ELF-1 (cell line): ENCODE measurements around the gene ZNF324.
"Not testable (repeated sequence)": the region's sequence is repeated elsewhere in the genome, so short reads cannot be mapped to it uniquely, and the experiment has no call there.

Experiments
- DNase-seq: peaks from one replicate; pipeline ENCODE4 v3.0.0-alpha.2; 2016; ENCODE audit warnings: low read depth, low spot score

ZNF324 gene

DNA sequence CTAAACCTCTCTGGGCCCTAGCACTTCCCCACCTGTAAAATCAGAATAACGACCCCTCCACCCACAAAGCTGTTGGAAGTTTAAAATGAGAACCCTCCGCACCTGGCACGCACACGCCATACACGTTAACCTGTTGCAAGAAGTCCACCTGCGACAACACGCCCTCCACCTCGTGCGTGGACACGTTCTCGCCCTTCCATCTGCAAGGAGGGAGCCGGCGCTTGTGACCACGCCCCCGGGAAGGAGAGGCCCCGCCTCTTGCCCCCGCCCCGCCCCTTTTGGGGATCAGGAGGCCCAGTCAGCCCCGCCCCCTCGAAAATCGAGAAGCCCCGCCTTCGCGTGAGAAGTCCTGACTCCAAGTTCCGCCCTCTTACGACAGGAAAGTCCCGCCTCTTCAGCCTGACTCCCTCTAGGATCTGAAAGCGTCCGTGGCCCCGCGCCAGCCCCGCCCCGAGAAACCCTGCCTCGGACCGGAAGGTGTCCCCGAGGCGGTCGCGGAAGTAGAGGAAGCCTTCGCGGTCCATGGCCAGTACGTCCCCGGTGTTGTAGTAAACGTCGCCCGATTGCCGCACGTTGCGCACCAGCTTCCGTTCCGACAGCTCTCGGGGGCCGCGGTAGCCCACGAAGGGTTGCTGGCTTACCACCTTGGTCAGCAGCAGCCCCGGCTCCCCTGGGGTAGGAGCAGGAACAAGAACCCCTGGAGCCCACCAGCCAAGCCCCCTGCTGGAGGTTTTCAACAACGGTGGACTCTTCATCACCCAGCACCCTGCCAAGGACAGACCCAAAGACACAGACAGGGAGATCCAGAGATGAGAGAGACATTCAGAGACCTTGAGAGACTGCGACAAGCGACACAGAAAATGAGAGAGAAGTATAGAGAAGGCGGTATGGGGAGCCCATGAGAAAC lies 32.4 kb downstream of the ZNF324 start:
- DNase-seq: peak; percentile 99

DNA sequence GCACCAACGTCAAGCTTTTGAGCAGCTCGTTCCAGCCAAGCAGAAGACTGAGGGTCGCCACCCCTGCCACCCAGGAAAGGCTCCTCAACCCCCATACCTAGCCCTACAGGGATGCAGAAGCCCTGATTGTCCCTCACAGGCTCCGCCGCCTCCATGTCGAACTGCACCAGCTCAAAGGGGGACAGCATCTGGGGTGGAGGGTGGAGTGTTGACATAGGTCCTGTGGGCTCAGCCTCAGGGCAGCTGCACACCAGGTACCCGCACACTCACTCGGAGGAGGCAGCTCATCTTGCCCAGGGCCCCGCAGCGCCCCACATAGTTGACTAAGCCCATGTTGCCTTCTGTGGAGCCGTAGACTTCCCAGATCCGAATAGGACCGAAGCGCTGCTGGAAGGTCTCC lies 33.4 kb downstream of the ZNF324 start:
- DNase-seq: no peak

DNA sequence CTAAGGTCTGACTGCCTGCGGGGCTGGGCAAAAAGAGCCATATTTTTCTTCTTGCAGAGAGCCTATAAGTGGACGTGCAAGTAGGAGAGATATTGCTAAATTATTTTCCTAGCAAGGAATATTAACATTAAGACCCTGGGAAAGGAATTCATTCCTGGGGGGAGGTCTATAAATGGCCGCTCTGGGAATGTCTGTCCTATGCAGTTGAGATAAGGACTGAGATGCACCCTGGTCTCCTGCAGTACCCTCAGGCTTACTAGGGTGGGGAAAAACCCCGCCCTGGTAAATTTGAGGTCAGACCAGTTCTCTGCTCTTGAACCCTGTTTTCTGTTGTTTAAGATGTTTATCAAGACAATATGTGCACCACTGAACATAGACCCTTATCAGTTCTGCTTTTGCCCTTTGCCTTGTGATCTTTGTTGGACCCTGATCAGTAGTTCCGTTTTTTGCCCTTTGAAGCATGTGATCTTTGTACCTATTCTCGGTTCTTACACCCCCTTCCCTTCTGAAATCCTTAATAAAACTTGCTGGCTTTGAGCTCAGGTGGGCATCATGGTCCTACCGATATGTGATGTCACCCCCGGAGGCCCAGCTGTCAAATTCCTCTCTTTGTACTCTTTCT lies 40.8 kb downstream of the ZNF324 start:
- DNase-seq: not testable (repeated sequence)

- DNase-seq: no peak
These were observed 42.8 kb downstream of the ZNF324 start for GRCh38 chr19:58509731-58510083.

DNA sequence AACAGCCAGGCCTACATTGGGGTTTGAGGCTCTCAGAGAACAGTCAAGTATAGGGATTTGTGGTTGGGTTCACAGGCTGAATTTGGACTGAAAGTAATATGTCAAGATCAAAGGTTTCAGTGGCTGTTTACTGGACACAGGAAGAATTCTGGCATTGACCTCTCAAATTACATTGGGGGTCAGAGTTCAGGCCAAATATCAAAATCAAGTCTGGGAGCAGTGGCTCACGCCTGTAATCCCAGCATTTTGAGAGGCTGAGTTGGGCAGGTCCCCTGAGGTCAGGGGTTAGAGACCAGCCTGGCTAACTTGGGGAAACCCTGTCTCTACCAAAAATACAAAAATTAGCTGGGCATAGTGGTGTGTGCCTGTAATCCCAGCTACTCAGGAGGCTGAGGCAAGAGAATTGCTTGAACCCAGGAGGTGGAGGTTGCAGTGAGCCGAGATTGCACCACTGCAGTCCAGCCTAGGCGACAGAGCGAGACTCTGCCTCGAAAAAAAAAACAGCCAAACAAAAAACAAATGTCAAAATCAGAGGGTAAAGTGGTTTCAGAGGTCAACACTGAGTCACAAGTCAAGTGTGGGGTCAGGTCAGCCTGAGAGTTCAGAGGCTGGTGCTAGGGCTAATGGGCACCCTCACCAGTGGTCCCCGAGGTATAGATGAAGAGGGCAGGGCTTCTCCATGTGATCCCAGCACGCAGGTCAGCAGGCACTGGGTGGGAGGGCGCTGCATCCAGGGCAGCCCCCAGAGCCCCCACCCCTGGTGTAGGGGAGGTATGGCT lies 43.4 kb downstream of the ZNF324 start:
- DNase-seq: no peak

DNA sequence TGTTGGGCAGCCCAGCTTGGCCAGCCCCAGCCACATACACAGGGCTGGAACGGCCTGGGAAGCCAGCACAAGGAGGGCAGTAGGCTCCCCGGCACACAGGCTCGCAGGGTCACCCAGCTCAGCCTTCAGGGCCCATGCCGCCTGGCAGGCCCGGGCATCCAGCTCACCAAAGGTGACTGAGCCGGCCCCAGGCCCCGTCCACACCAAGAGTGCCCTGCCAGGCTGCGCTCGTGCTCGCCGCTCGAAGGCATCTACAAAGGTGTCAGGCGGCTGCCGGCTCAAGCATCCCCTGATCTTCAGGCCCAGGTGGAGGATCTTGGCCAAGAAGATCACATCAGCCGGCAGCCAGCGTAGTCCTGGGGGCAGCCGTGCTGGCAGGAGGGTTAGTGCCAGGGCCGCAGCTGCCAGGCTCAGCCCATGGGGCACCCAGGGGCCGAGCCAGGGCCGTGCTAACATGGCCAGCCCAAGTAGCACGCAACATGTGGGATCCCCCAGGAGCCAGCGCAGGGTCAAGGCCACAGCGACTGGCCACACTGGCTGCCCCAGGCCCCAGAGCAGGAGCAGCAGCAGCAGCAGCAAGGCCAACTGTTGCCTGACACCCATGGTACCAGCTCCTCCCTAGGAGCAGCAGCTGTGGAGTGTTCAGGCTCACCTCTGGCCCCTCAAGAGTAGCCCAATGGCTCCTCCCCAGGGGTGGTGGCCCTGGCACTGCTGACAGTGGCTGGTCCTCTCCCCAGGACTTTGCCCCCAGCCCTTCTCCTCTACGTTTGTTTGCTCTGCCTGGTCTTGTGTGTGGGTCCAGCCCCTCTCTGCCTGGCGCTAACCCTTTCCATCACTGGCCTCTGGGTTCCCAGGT lies 44.7 kb downstream of the ZNF324 start, which contains the start of gene SLC27A5:
Gene SLC27A5 (minus strand): TSS at position 640 of the 856 bp plus-strand sequence. CDS start 37 bp downstream, at position 603.
- no peak for DNase-seq

DNA sequence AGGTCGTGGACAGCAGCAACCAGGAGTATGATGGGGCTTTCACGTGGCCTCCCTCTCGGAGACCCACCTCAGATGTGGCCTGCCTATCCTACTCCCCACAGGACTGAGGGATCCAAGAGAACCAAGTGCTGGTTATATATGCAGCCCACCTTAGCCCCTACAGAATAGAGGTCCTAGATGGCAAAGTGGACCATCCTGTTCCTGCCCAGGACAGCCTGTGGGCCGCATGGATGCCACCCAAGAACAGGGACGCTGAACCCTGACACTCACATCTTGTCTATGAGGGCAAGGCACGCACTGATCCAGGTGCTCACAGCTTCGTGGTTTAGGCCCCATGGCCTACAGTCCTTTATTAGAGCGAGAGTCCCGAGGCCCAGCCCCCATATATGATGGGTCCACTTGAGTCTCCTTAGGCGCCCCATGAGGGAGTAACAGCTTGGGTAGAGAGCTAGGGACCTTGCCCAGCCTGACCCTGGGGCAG lies 46.4 kb downstream of the ZNF324 start:
- DNase-seq: no peak

GRCh38 chr19:58513694-58514563 lies 47.0 kb downstream of the ZNF324 start:
- DNase-seq: peak; percentile 94

DNA sequence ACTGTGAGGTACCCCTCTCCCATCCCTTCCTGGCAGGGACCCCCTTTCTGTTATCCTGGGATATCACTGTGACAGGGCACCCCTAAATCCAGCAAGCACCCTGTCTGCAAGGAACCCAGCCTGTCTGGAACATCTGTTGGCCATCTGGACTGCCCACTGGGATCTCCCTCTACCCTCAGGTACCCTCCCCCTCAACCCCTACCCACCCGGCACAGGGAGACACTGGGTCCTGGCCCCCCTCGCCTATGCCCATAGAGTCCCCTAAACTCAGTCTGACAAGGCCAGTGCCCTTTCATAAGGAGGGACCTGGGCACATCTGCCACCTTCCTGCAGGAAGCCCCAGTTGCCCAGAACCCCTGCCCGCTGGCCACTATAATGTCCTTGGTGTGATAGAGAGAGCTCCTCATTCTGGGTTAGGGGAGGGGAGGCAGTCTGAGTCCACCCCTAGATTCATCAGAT lies 47.7 kb downstream of the ZNF324 start:
- no peak for DNase-seq

GRCh38 chr19:58515259-58515658 lies 48.4 kb downstream of the ZNF324 start:
- DNase-seq: no peak

GRCh38 chr19:58516246-58516836 lies 49.5 kb downstream of the ZNF324 start:
- DNase-seq: no peak

DNA sequence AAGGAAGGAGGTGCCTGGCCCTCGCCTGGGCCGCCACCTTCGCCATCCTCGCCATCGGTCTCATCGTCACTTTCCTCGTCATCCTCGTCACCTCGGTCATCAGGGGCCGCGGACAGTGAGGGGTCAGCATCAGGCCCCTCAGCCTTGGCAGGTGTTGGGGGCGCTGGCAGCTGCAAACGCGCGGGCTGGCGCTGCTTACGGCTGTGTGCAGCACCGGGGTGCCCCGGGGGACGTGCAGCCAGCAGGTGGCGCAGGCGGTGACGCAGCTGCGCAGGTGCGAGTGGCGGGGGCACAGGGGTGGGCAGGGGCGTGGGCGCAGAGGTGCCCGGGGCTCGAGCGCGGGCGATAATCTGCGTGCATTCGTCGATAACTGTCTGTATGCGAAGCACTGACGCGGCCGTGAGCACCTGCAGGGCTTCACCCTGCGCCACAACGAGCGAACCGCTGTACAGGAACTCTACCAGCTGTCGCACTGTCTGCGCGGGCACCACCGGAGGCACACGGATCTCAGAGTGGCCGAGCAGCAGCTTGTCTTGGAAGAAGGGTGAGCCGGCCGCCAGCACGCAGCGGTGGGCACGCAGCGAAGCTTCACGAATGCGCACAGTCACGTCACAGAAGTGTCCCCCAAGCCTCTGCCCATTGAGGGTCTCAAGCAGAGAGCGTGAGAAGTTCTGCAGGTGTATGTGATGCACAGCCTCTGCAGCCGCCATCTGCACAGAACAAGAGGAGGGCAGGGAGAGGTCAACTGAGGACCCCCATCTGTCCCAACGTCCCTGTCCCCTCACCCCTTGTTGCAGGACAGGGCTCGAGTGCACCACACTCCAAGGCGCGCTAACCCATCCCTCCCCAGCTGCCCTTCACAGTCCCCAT lies 50.3 kb downstream of the ZNF324 start:
- no peak for DNase-seq

DNA sequence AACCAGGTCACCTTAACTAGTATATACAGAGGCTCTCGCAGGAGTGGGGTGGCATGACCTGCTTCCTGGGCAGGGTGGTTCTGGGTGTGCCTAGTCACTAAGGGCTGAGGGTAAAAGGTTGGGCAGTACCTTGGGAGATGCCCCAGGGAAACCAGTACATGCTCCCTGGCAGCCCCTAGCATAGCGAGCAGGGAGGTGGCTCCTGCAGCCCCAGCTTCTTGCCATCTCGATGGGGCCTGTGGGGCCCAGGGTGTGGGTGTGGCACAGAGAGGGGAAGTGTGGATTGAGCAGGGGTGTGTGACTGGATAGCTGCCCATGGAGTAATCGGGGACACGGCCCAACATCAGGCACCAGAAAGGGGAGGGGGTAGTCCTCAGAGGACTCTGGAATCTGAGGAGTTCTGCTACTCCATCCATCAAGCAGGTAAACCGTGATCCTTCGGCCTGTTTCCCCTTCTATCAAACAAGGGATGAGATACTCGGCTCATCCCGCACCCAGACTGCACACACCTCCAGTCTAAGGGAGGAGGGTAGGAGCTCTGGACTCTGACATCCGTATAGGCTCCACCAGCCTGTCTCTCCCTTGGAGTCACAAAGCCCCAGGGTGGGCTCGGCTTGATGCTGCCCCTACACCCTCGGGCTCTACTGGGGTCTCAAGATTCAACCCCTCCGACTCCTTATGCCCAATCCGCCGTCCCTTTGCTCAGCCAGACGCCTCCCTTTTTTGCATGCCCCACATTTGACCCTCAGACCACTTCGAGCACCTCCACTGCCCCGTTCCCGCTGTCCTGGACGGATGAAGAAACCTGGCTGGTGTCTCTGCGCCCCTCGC lies 51.6 kb downstream of the ZNF324 start:
- no peak for DNase-seq

GRCh38 chr19:58519087-58519354 lies 52.1 kb downstream of the ZNF324 start:
- peak; percentile 85 for DNase-seq

- DNase-seq: peak; percentile 98
These were observed 52.7 kb downstream of the ZNF324 start, which contains the start of gene ZBTB45 for GRCh38 chr19:58519355-58520256. TSS of gene ZBTB45 (minus strand) at chr19:58519810. CDS start at chr19:58517673, 2,137 bp downstream.

DNA sequence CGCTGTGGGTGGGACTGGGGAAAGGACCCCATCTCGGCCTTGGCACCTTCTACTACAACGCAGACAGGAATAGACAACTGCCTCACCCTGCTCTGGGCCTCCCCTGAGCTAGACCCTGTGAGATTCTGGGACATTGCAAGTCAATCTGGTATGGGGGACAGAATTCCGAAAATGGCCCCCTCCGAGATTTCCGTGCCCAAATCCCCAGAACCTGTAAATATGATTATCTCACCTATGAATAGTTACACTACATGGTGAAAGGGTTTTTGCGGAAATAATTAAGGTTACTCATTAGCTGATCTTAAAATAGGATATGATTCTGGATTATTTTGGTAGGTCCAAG lies 53.3 kb downstream of the ZNF324 start:
- DNase-seq: no peak

GRCh38 chr19:58521651-58522050 lies 54.8 kb downstream of the ZNF324 start:
- no peak for DNase-seq
